Stimulated activated naive CD8-positive, alpha-beta T cell treated with anti-CD3 and anti-CD28 coated beads, Interleukin-15, Interleukin-2, amounts not matched to agents 100 ng/mL and 50 ng/mL, for 24 hours (primary cell): ENCODE data around the gene TRMT1.

Experiments used
- H3K27ac Mint-ChIP-seq: one replicate; pipeline ENCODE4 v1.8.0; 2021; ENCODE audit warnings: mild to moderate bottlenecking, mixed read lengths
- H3K27me3 Mint-ChIP-seq: one replicate; pipeline ENCODE4 v1.8.0; 2021; ENCODE audit warnings: mixed read lengths
- H3K36me3 Mint-ChIP-seq: one replicate; pipeline ENCODE4 v1.8.0; 2021; ENCODE audit warnings: low read depth, mixed read lengths
- H3K4me1 Mint-ChIP-seq: one replicate; pipeline ENCODE4 v1.8.0; 2021; ENCODE audit warnings: low read depth, mixed read lengths
- H3K4me3 Mint-ChIP-seq: one replicate; pipeline ENCODE4 v1.8.0; 2021; ENCODE audit warnings: mild to moderate bottlenecking, mixed read lengths
- H3K9me3 Mint-ChIP-seq: one replicate; pipeline ENCODE4 v1.8.0; 2021; ENCODE audit warnings: mixed read lengths

The TRMT1 gene

DNA sequence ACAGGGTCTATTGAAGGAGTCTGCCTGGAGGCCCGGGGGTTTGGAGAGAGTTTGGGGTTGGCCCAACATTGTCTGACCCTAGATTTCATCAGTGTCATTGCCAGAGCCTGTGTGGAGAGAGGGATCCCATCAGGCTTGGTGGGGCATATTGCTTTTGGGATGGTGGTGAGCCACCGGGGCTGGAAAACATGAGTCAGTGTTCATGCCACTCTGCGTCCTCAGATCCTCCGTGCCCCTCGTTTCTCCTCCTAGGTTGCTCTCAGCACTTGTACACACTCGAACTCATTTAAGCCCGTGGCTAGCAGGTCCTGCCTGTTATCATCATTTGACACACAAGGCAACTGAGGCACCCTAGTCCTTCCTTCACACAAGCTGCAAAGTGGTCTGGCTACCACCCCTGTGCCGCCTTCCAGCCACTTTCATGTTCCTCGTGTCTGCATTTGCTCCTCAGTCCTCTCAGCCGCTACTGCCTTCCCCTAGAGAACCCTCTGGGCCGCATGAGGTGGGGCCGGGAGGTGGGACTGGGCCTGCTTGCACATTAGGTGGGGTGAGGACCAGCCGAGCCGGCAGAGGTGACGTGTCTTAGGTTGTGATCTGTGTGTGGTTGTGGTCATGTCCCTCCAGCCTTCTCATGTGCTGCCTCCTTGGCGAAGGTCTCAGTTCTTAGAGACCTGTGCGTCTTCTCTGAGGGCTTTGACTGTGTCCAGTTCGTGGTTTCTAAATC lies 5.2 kb upstream of the TRMT1 start:
- Mint-ChIP-seq H3K4me1 (peaks cover 60% of the 10 kb centered on the region), H3K27ac (peak overlapping the region; percentile 91), H3K27me3 (no peaks in the 10 kb centered on the region), H3K9me3 (no peaks in the 10 kb centered on the region), H3K4me3 (peak overlapping the region; percentile 70), H3K36me3 (peaks cover 18% of the 10 kb centered on the region)

DNA sequence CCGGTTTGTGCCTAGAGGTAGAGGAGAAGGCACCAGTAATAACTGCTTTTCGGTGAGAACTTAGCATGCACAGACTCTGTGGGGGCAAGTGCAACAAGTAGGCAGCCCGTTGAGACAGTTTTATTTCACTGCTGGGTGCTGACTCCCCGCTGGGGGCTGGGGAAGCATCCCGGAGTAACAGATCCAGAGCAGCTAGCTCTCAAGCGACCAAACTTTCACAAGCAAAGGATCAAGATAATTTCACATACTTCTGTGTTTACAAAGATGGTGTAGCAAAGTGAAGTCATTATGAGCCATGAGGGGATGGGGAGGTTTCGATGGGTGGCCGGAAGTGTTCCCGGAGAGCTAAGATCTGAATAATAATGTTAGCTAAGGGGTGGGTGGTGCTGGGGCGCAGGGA lies 4.3 kb upstream of the TRMT1 start:
- peaks cover 61% of the 10 kb centered on the region for H3K4me1 Mint-ChIP-seq
- H3K4me3 Mint-ChIP-seq: peak overlapping the region; percentile 70
- H3K27me3 Mint-ChIP-seq: no peaks in the 10 kb centered on the region
- no peaks in the 10 kb centered on the region for H3K9me3 Mint-ChIP-seq
- peak overlapping the region; percentile 91 for H3K27ac Mint-ChIP-seq
- H3K36me3 Mint-ChIP-seq: peaks cover 21% of the 10 kb centered on the region

DNA sequence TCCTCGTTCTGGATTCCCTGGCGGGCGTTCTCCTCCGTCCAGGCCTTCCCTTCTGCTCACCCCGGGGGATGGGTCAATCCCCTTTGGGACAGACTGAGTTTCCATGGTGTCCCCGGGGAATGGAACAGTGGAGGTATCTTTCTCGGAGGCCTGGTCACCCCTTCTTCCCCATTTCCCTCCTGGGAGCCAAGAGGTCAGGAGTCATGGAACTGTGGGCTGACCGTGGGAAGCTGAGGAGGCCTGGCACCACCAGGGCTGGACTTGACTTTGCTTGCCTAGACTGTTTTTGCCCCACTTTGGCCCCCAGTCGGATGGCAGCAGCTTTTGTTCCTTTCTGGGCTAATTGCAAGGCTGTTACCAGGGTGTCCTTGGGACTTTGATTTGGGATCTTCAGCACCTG lies 3.5 kb upstream of the TRMT1 start:
- no peak overlapping the region for H3K27ac Mint-ChIP-seq
- peaks cover 26% of the 10 kb centered on the region for H3K36me3 Mint-ChIP-seq
- no peaks in the 10 kb centered on the region for H3K27me3 Mint-ChIP-seq
- peaks cover 69% of the 10 kb centered on the region for H3K4me1 Mint-ChIP-seq
- no peaks in the 10 kb centered on the region for H3K9me3 Mint-ChIP-seq
- H3K4me3 Mint-ChIP-seq: peak overlapping the region; percentile 83

DNA sequence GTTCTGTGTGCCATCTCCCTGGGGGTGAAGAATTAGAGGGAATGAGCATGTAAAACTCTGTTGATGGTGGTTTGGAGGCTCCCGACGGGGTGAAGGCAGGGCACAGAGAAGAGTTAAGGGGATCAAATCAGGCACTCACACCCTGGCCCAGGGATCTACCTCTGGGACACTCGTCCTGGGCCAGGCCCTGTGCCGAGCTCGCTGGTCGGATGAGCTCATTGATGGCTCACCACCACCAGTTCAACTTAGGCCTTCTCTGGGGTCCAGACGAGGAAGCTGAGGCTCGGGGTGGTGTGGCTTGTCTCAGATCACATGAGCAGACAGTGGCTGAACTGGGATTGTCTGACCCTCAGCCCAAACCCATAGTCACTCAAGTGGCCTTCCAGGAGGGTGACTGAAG lies 3.1 kb upstream of the TRMT1 start:
- Mint-ChIP-seq H3K9me3 (no peaks in the 10 kb centered on the region), H3K36me3 (peaks cover 24% of the 10 kb centered on the region), H3K4me1 (peaks cover 73% of the 10 kb centered on the region), H3K27me3 (no peaks in the 10 kb centered on the region), H3K4me3 (peak overlapping the region; percentile 83), H3K27ac (peak overlapping the region; percentile 79)

DNA sequence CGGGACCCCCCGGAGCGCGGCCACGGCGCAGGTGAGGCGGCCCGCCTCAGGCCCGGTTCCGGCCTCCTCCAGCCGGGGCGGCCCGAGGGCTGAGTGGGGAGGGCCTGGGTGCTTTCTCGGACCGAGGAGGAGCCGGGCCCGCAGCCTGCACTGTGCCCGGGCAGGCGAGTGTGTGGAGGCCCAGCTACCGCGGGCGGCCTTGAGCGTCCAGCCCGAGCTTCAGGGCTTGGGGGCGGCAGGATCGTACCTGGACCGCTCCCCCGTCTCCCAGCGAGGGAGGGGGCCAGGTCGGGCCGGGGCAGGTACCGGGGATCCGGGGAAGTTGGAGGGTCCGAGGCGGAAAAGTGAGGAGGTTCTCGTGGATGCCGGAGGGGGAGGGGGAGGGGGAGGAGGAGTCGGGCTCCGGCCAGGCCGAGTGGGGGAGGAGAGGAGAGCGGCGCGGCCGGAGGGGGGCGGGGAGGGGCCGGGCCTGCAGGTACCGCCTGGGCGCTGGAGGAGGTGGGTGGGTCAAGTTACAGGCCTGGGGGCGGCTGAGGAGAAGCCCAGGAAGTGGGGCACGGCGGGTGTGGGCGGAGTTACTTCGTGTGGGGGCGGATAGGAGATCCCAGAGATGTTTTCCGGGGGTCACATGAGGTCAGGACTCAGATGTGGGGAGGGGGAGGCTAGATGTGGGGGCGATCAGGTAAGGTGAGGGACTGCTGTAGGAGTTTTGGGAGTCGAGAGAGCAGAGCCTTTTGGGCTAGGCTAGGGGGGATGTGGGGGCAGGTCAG lies 2.1 kb upstream of the TRMT1 start:
- Mint-ChIP-seq H3K9me3 (no peaks in the 10 kb centered on the region), H3K4me3 (peak overlapping the region; percentile 83), H3K4me1 (peaks cover 79% of the 10 kb centered on the region), H3K27ac (peak overlapping the region; percentile 79), H3K27me3 (no peaks in the 10 kb centered on the region), H3K36me3 (peaks cover 29% of the 10 kb centered on the region)

DNA sequence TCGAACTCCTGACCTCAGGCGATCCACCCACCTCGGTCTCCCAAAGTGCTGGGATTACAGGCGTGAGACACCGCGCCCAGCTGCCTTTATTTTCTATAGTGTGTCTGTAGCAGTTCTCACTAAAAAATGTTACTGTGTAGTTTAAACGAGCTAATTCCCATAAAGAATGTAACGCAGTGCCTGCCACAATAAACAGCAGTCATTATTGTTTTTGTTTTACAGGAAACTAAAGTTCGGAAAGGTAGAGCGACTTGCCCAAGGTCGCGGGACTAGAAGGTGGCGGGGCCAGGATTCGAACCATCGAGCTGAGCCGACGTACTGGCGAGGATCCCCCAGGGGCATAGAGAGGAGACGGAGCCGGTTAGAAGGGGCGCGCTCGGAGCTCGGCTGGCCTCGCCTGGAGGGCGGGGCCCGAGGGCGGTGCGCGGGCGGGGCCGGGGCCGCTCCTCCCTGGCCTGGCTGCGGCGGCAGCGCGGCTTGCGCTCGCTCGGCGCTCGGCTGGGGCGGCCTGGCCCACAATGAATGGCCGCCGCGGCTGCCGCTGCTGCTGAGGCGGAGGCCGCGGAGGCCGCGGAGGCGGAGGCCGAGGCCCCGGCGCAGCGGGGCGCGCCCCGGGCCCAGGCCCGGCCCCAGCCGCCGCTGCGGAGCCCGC lies 1.4 kb upstream of the TRMT1 start, which contains the start of gene NACC1:
Gene NACC1 (plus strand): TSS at position 493 of the 652 bp plus-strand sequence. CDS start 16,944 bp downstream, outside the sequence.
- H3K36me3 Mint-ChIP-seq: peaks cover 28% of the 10 kb centered on the region
- H3K27ac Mint-ChIP-seq: peak within 1 kb of the TSS; percentile 93
- no peaks in the 10 kb centered on the region for H3K27me3 Mint-ChIP-seq
- peaks cover 73% of the 10 kb centered on the region for H3K4me1 Mint-ChIP-seq
- H3K4me3 Mint-ChIP-seq: peak within 1 kb of the TSS; percentile 98
- no peaks in the 10 kb centered on the region for H3K9me3 Mint-ChIP-seq

DNA sequence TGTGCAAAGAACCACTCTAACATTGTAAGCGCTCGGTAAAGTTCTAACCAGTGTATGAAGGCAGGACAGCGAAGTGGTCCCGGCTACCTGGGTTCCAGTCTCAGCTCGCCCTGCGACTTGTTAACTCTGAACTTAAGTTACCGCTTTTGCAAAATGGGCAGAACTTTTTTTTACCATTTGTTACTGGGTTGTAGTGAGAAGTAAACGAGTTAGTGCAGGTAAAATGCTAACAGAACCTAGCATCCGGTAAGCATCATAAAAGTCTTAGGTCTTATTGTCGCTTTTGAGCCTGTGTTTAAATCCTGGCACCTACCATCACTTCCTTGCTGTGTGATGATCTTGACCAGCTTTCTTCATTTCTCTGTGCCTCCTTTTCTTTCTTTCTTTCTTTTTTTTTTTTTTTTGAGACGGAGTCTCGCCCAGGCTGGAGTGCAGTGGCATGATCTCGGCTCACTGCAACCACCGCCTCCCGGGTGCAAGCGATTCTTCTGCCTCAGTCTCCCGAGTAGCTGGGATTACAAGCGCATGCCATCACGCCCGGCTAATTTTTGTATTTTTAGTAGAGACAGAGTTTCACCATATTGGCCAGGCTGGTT lies 734 bp upstream of the TRMT1 start:
- H3K4me1 Mint-ChIP-seq: peaks cover 67% of the 10 kb centered on the region
- peak overlapping the region; percentile 93 for H3K27ac Mint-ChIP-seq
- no peaks in the 10 kb centered on the region for H3K27me3 Mint-ChIP-seq
- H3K4me3 Mint-ChIP-seq: peak overlapping the region; percentile 98
- H3K9me3 Mint-ChIP-seq: no peaks in the 10 kb centered on the region
- peaks cover 31% of the 10 kb centered on the region for H3K36me3 Mint-ChIP-seq

DNA sequence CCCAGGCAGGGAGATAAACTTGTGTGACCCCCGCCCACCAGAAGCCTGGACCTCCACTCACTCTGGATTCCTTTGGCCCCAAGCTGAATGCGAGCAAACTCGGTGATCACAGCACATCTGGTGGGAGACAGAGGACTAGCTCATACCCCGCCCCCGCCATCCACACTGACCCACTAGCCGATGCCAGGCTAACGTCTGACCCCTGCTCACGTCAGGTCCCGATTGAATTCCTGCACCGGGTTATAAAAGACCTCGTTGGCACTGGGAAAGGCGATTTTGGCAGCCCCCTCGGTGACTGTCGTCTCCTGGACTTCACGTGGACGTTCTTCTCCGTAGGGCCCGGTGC lies 631 bp downstream of the TRMT1 start:
- Mint-ChIP-seq H3K36me3 (peaks cover 25% of the 10 kb centered on the region), H3K27me3 (no peaks in the 10 kb centered on the region), H3K4me3 (peak overlapping the region; percentile 98), H3K9me3 (no peaks in the 10 kb centered on the region), H3K4me1 (peaks cover 53% of the 10 kb centered on the region), H3K27ac (peak overlapping the region; percentile 93)

DNA sequence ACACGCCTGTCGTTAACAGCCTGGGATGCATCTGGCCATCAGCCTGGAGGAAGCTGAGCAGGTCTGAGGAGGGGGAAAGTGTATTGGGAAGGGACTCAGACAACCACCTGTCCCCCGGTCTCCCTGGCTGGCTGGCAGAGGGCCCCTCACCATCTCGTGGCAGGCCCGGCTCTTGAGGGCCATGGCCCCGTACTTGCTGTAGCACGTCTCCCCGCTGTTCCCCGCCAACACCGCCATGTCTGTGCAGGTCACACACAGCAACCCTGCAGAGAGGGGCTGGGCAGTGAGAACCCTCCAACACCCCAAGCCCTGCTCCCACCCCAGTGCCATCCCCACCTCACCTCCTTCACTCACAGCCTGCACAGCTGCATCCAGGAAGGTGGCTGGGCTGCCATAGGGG lies 4.0 kb downstream of the TRMT1 start:
- no peak overlapping the region for H3K27ac Mint-ChIP-seq

DNA sequence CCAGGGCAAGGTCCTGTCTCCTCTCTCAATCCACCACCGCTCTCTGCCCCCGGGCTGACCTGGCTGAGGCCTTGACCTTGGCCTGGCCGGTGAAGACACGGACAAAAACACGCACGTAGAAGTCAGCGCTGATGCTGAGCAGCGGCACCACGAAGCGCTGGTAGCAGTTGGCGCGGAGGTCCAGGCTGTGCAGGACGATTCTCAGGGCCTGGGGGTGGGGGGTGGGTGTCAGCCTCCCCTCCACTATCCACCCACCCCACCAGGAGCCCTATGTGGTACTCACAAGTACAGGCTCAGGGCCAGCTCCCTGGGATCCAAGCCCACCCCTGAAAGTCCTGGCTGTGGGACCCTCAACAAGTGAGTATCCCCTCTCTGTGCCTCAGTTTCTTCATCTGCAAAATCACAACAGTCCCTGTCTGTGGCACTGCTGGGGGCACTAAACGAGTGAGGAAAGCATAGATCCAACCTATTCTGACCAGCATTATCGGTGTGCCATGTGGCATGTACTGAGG lies 6.4 kb downstream of the TRMT1 start:
- Mint-ChIP-seq H3K4me1 (peaks cover 19% of the 10 kb centered on the region), H3K27ac (no peak overlapping the region), H3K36me3 (peaks cover 31% of the 10 kb centered on the region), H3K9me3 (no peaks in the 10 kb centered on the region), H3K4me3 (no peak overlapping the region), H3K27me3 (no peaks in the 10 kb centered on the region)

More for the DNA sequence above, 4.0 kb downstream of the TRMT1 start:
- Mint-ChIP-seq H3K4me3 (no peak overlapping the region), H3K27me3 (no peaks in the 10 kb centered on the region), H3K4me1 (peaks cover 33% of the 10 kb centered on the region), H3K9me3 (no peaks in the 10 kb centered on the region), H3K36me3 (peaks cover 32% of the 10 kb centered on the region)

DNA sequence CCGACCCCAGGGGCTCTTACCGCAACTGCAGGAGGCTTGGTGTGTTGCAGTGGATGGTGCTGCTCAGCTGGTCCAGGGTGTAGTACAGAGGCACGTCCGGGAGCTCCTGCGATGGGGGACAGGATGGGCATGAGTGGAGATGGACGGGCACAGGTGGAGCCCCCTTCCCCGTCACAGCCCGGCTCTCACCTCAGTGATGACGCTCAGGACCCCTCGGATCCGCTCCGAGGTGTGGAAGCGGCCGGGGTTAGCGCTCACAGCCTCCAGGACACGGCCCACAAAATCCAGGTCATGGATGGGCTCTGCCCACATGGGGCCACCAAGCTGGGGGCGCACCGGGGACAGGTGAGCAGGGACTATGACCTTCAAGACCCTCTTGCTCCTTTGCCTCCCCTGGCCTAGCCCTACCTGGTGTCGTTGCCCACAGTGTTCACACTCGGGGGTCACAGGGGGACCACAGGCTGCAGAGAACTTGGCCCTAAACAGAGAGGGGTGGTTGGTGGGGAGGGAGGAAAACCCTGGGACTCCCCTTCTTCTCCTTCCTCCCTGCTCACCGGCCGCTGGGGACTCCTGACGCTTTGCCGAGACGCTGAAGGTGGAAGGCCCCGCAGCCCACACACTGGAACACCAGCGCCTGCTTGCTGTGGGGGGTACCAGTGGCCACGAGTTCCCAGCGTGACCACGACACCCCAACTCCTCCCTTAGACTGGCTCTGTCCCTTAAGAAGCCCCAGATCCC lies 7.0 kb downstream of the TRMT1 start:
- H3K36me3 Mint-ChIP-seq: peaks cover 31% of the 10 kb centered on the region
- no peaks in the 10 kb centered on the region for H3K9me3 Mint-ChIP-seq
- no peak overlapping the region for H3K27ac Mint-ChIP-seq
- H3K27me3 Mint-ChIP-seq: no peaks in the 10 kb centered on the region
- peaks cover 20% of the 10 kb centered on the region for H3K4me1 Mint-ChIP-seq
- no peak overlapping the region for H3K4me3 Mint-ChIP-seq

DNA sequence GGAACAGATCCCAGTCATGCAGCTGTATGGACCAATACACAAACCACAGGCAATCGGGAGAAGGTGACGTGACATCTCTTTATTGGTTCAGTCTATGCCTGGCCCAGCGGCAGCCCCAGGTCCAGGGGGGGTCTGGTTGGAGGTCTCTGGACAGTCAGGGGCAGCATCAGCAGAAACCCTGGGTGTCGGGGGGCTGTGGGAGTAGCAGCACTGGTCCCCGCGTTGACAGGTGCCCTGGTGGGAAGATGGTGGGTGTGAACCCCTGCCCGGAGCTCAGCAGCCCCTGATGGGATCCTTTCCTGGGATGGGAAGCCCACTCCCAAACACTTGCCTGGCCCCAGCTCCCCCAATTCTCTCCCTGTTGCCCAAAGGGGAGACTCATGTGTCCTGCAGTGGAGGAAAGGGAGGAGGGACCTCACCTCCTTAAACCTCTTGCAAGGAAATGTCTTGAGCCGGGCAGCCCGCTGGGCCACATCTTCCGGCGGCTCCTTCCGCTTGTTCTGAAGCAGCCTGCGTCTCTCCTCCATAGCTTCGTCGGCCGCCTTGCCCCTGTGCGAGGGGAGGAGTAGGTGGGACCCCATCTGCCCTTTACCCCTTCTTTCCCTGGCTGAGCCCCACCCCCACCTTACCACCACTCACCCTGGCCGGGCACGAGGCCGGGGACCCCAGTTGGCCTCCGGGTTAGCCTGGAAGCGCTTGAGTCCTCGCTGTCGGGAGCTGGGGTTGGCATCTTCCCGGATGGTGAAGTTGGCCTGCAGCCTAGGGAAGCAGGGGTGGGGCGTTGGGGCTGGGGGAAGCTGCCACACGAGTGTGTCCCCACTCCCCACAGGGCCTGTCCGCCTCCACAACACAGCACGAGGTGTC lies 11.5 kb downstream of the TRMT1 start:
- Mint-ChIP-seq H3K27me3 (no peaks in the 10 kb centered on the region), H3K4me1 (peaks cover 42% of the 10 kb centered on the region), H3K27ac (peak overlapping the region; percentile 83), H3K4me3 (peak overlapping the region; percentile 82), H3K36me3 (peaks cover 22% of the 10 kb centered on the region), H3K9me3 (no peaks in the 10 kb centered on the region)

DNA sequence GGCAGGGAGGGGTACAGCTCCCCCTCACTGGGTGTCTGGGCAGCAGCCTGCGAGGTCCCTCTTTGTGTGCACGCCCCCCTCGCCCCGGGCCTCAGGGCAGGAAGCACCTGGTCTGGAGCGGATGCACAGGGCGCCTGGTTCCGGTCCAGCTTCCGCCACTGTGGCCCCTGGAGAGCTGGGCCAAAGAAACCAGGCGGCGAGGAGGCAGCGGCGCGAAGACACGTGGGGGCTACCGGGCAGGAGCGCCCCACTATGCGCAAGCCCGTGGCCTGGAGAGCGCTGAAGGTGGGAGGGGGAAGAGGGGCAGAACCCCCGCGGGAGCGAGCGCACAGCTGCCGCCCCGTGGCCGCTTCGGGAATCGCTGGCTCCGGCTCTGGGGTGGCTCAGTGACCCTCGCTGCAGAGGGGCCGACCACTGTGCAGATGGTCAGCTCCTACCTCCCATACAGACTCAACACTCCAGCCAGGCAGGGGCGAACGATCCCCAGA lies 12.1 kb downstream of the TRMT1 start:
- peak overlapping the region; percentile 83 for H3K27ac Mint-ChIP-seq
- no peaks in the 10 kb centered on the region for H3K27me3 Mint-ChIP-seq
- H3K4me3 Mint-ChIP-seq: peak overlapping the region; percentile 82
- H3K9me3 Mint-ChIP-seq: no peaks in the 10 kb centered on the region
- H3K4me1 Mint-ChIP-seq: peaks cover 48% of the 10 kb centered on the region
- peaks cover 22% of the 10 kb centered on the region for H3K36me3 Mint-ChIP-seq
